Chondrocyte (in vitro differentiated cells): Measurements from ENCODE around the gene OLFML1. TPM values are rescaled to one million over a fixed set of nuclear protein-coding genes. Genes with fewer than 3 reads are reported as not detected.

Experiments
- DNase-seq: peaks from one replicate; pipeline ENCODE4 v3.0.0; 2021; ENCODE audit warnings: mixed read lengths, low spot score
- H3K27ac Mint-ChIP-seq: one replicate; pipeline ENCODE4 v1.8.0; 2021; ENCODE audit warnings: mild to moderate bottlenecking, moderate library complexity, mixed read lengths; ENCODE audit not compliant: unreplicated experiment
- H3K27me3 Mint-ChIP-seq: 2 replicates; pipeline ENCODE4 v1.8.0; 2021; ENCODE audit warnings: low read depth, mixed read lengths
- H3K36me3 Mint-ChIP-seq: 2 replicates; pipeline ENCODE4 v1.8.0; 2021; ENCODE audit warnings: low read depth, mixed read lengths
- H3K4me1 Mint-ChIP-seq: 2 replicates; pipeline ENCODE4 v1.8.0; 2021; ENCODE audit warnings: low read depth, mild to moderate bottlenecking, mixed read lengths
- H3K4me3 Mint-ChIP-seq: one replicate; pipeline ENCODE4 v1.8.0; 2021; ENCODE audit warnings: mild to moderate bottlenecking, moderate library complexity, mixed read lengths; ENCODE audit not compliant: unreplicated experiment
- H3K9me3 Mint-ChIP-seq: 2 replicates; pipeline ENCODE4 v1.8.0; 2021; ENCODE audit warnings: low read depth, mixed read lengths
- total RNA-seq: library from RNA; stranded (reverse); gene quantifications from 3 replicates; pipeline ENCODE4 v1.2.1, GENCODE V29; 2021
- TF ChIP-seq, protein P1 (sequence below): fragments of 200-600 bp; sonication (generic); IDR thresholded peaks from 2 replicates; pipeline ENCODE4 v1.5.0; 2021; ENCODE audit warnings: antibody characterized with exemption, mild to moderate bottlenecking, moderate library complexity

The OLFML1 gene
- total RNA-seq, 1 donor from 2014 or later = 12.3 TPM

DNA sequence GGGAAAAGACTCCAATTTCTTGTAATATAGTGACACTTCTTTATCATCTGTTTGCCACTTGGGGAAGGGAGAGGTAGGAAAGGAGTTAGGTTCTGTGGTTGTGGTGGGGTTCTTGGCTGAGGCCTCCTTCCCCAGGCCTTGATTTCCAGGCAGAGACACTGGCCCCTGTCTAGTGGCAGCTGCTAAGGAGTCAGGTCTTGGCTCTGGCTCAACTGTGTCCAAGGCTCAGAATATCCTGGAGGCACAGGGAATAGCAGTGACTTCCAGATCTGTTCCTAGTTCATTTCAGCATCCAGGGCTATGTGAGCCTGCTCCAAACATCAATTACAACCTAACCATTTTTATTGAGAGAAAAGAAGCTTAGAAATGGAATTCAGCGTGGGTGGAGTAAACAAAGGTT is 58.0 kb downstream of the OLFML1 start:
- Mint-ChIP-seq H3K4me3 (no peak overlapping the region), H3K27me3 (no peaks in the 10 kb centered on the region), H3K4me1 (no peaks in the 10 kb centered on the region), H3K36me3 (no peaks in the 10 kb centered on the region), H3K9me3 (no peaks in the 10 kb centered on the region), H3K27ac (no peak overlapping the region)
- DNase-seq = no peak
- TF ChIP-seq, protein P1, sequence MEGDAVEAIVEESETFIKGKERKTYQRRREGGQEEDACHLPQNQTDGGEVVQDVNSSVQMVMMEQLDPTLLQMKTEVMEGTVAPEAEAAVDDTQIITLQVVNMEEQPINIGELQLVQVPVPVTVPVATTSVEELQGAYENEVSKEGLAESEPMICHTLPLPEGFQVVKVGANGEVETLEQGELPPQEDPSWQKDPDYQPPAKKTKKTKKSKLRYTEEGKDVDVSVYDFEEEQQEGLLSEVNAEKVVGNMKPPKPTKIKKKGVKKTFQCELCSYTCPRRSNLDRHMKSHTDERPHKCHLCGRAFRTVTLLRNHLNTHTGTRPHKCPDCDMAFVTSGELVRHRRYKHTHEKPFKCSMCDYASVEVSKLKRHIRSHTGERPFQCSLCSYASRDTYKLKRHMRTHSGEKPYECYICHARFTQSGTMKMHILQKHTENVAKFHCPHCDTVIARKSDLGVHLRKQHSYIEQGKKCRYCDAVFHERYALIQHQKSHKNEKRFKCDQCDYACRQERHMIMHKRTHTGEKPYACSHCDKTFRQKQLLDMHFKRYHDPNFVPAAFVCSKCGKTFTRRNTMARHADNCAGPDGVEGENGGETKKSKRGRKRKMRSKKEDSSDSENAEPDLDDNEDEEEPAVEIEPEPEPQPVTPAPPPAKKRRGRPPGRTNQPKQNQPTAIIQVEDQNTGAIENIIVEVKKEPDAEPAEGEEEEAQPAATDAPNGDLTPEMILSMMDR = no peak

DNA sequence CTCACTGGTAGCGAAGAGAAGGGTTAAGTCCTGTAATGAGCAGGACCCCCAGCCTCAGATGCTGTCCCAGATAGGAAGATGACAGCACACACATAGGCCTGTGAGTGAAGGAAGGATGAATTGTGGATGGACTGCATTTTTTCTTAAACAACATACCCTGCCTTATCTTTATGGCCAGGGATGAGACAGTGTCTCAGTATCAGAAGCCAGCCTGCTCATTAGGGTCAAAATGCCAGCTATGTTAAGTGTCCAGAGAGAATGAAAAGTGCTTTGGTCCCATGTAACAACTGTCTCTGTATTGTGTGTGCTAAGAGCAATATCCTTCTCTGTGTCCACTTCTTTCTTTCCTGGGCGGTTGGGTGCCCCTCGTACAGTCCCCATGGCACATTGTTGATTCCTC is 58.7 kb downstream of the OLFML1 start:
- TF ChIP-seq, protein P1 = no peak
- Mint-ChIP-seq H3K27me3 (no peaks in the 10 kb centered on the region), H3K4me3 (no peak overlapping the region), H3K4me1 (no peaks in the 10 kb centered on the region), H3K9me3 (no peaks in the 10 kb centered on the region), H3K36me3 (no peaks in the 10 kb centered on the region), H3K27ac (no peak overlapping the region)
- DNase-seq = no peak

DNA sequence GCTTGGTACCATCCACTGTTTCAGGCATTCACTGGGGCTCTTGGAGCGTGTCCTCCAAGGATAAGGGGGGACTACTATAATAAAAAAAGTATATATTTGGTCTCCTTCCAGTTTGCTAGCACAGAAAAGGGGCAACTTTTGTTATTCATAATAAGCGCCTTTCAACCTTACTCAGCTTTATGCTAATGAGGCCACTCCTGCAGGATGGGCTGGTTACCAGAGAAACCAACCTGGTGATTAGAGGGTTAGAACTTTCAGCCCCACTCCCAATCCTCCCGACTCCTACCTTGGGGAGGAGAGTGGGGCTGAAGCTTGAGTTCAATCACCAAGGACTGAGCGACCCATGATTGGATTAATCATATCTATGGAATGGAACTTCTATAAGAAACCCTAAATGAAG is 60.3 kb downstream of the OLFML1 start:
- Mint-ChIP-seq H3K9me3 (no peaks in the 10 kb centered on the region), H3K4me3 (no peak overlapping the region), H3K4me1 (no peaks in the 10 kb centered on the region), H3K27me3 (no peaks in the 10 kb centered on the region), H3K36me3 (no peaks in the 10 kb centered on the region), H3K27ac (no peak overlapping the region)
- TF ChIP-seq, protein P1 = no peak
- DNase-seq = no peak

DNA sequence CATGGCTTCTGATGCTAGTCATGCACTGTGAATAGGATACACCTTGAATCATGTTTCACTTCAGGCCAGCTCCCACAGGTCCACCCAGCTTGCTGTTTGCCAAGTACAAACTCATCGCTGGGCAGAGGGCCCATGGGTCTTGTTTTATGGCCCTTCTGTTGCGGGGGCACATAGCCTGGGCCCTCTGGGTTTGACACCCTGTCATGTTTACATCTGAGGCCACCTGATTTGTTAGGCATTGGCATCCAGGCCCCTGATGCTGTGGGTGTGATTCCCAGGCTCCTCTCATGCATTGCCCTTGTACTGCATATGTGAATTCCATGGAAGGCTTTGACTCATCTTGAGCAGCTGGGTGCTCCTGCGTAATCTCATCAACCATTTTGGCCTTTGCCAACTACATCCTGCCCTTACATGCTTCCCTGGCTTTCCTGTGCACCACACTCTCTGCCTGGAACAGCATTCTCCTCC is 61.1 kb downstream of the OLFML1 start:
- no peak overlapping the region for H3K27ac Mint-ChIP-seq
- TF ChIP-seq, protein P1 = no peak
- DNase-seq = no peak

DNA sequence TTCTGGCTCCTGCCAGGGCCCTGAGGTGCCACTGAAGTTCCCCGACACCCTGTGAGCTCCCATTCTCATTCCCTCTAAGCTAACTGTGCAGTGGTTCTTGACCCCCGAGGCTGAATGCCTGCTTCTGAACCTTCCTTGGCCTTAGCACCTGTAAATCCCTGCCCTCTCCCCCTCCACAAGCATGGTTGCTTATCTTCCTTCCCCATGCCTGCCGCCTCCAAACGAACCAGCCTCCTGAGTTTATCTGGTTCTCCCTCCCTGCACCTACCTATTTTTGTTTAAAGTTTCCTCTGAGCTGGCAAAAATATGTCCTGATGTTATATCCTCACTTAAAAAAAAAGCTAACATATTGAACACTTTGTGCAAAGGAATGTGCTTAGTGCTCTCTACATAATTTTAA is 62.4 kb downstream of the OLFML1 start:
- Mint-ChIP-seq H3K9me3 (no peaks in the 10 kb centered on the region), H3K4me3 (no peak overlapping the region), H3K27me3 (no peaks in the 10 kb centered on the region), H3K27ac (no peak overlapping the region), H3K36me3 (no peaks in the 10 kb centered on the region), H3K4me1 (peaks cover 9% of the 10 kb centered on the region)
- TF ChIP-seq, protein P1 = no peak
- DNase-seq = no peak

More for the DNA sequence above, 61.1 kb downstream of the OLFML1 start:
- no peaks in the 10 kb centered on the region for H3K9me3 Mint-ChIP-seq
- no peaks in the 10 kb centered on the region for H3K27me3 Mint-ChIP-seq
- H3K36me3 Mint-ChIP-seq = no peaks in the 10 kb centered on the region
- H3K4me1 Mint-ChIP-seq = peaks cover 2% of the 10 kb centered on the region
- H3K4me3 Mint-ChIP-seq = no peak overlapping the region
